ENCODE results near the gene CLGN. TPM values are rescaled to one million over a fixed set of nuclear protein-coding genes. Genes with fewer than 3 reads are reported as not detected.

The CLGN gene
- total RNA-seq, 1 donor from 2014 or later: not detected

Other genes with a start within 250 kb of the CLGN start
- 38.1 TPM for gene SCOC, start 54.0 kb downstream of the CLGN start, total RNA-seq
- not detected for gene MGAT4D, start 70.6 kb upstream of the CLGN start, total RNA-seq
- 18.7 TPM for gene ELMOD2, start 96.5 kb upstream of the CLGN start, total RNA-seq
- not detected for gene UCP1, start 141.3 kb upstream of the CLGN start, total RNA-seq

Data from mesenteric fat pad (tissue), 1 donor.